Measurements from ENCODE around the gene EGLN2.
"Not testable (repeated sequence)": the region's sequence is repeated elsewhere in the genome, so short reads cannot be mapped to it uniquely, and the experiment has no call there.

Gene EGLN2

DNA sequence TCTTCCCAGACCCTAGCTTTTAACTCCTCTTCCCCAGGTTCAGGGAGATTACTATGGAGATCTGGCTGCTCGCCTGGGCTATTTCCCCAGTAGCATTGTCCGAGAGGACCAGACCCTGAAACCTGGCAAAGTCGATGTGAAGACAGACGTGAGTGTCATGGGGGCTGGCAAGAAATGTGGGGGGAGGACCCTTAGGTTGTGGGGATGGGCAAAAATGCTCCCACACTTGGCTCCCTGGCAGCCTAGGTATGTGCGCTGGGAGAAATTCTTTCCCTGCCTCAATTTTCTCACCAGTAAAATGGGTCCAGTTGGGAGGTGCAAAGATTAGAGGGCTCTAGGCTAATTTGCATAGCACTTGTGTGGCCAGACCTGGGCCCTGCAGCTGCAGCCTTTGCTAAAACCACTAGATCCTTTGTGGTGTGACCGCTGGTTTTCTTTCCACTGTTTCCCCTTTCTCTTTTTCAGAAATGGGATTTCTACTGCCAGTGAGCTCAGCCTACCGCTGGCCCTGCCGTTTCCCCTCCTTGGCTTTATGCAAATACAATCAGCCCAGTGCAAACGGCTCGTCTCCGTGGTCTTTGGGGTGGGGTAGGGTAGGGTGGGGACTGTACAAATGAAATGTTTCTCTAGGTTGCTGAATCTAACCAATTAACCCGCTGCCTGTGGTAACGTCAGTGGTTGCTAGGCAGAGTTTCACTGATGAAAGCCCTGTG lies 21.9 kb upstream of the EGLN2 start:
- peak; percentile 84 for DNase-seq

DNA sequence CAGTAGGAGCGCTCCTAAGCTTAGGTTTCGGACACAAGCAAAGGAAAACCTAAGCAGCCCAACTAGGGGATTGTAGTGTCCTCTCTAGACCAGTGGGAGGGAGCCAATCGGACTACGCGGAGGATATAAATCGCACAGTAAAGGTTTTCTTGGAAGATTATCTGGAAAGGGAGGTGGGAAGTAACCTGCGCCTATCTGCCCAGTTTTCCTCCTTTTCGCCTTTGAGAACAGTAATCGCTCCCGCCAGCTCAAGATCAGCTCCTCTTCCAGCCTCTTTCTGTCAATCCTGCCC lies 21.4 kb upstream of the EGLN2 start:
- DNase-seq: no peak

DNA sequence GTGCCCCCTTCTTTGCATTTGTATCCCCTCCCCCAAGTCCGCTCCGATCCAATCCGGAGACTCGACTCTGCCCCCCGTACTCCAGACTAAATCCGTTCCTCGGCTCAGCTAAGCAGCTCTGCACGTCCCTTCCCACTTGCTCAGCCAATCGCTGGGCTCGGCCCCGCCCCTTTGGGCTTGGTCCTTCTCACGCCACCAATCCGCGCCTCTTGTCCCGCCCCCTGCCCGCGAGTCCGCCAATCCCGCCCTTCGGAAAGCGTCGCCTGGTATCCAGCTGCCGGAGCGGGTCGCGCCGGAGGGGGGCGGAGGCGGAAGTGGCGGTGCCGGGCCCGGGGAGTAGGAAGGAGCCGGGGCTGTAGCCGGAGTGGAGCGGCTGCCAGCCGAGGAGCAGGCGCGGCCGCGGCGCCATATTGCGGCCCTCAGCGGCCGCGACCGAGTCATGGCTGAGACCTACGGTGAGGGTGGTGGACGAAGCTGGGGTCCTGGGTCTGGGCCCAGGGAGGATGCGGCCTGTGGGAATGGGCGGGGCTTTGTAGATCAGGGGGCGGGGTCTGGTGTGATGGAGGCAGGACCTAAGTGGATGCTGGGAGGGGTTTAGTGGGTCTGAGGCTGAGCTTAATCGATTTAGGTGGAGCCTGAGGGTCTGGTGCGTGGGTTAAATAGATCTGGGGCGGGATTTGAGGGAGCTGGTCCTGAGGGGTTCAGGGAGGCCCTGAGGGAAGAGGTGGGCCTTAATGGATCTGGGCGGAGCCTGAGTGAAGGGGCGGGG lies 20.9 kb upstream of the EGLN2 start, which contains the start of gene RAB4B:
Gene RAB4B, plus strand, starts transcription at position 311 of the 769 bp plus-strand sequence. Its CDS starts 129 bp downstream, at position 440.
- DNase-seq: peak; percentile 100

DNA sequence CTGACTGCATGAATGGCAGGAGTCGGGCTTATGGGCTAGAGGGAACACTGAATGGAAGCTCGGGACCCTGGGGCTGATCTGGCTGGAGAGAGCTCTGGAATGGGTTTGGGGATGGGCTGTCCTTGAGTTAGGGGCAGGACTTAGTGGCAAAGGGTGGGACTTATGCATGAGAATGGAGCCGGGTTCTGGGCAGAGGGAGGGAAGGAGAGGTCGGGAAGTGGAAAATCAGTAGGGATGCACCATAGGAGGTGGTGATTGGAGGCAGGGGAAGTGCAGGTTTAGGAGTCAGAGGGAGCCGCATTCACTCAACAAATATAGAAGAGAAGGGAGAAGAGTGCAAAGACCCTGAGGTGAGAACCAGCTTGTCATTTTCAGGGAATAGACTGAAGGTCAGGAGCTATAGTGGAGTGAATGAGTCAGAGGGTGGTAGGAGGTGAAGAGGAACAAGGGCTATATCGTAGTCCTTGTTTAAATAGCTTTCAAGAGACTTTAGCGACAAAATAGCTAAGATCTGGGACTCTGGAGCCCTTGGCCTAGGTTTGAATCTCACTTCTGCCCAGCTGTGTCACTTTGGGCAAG lies 20.2 kb upstream of the EGLN2 start:
- DNase-seq: no peak

DNA sequence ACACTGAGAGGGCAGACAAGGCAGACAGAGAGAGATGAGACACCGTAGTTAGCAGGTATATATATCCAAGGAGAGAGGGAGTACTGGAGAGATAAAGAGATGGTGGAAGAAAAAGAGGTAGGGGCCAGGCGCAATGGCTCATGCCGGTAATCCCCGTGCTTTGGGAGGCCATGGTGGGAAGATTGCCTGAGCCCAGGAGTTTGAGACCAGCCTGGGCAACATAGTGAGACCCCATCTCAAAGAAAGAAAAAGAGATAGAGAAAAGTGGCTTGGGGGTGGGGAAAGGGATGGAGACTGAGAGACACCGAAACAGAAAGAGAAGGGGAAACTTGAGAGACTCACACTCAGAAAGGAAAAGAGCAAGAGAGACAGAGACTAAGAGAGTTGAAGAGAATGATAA lies 18.4 kb upstream of the EGLN2 start:
- DNase-seq: no peak

DNA sequence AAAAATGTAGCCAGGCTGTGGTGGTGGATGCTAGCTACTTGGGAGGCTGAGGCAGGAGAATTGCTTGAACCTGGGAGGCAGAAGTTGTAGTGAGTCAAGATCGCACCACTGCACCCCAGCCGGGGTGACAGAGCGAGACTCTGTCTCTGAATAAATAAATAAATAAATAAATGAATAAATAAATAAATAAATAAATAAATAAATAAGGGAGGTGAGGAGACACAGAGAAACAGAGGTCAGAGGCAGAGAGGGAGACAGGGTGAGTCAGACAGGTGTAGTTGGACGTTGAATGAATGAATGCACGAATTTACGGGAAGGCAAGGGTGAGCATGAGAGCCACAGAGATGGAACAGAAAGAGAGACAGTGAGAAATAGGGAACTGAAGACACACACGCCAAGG lies 17.9 kb upstream of the EGLN2 start:
- no peak for DNase-seq

DNA sequence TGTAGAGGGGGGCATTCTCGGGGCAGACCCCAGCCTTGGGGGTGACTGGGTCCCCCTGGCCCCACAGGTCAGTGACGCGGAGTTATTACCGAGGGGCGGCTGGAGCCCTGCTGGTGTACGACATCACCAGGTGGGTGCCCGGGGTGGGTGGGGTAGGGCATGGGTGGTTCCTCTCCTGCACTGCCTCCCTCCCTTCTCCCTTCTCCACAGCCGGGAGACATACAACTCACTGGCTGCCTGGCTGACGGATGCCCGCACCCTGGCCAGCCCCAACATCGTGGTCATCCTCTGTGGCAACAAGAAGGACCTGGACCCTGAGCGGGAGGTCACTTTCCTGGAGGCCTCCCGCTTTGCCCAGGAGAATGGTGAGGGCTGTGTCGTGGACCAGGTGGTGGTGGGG lies 15.3 kb upstream of the EGLN2 start:
- no peak for DNase-seq

DNA sequence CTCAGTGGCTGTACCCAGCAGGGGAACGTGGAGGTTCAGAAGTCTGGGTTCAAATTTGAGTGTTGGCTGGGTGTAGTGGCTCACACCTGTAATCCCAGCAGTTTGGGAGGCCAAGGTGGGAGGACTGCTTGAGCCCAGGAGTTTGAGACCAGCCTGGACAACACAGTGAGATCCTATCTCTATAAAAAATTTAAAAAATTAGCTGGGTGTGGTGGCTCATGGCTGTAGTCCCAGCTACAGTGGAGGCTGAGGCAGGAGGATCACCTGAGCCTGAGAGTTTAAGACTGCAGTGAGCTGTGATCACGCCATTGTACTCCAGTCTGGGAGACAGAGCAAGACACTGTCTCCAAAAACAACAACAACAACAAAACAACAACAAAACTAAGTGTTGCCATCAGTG lies 14.8 kb upstream of the EGLN2 start:
- not testable (repeated sequence) for DNase-seq

DNA sequence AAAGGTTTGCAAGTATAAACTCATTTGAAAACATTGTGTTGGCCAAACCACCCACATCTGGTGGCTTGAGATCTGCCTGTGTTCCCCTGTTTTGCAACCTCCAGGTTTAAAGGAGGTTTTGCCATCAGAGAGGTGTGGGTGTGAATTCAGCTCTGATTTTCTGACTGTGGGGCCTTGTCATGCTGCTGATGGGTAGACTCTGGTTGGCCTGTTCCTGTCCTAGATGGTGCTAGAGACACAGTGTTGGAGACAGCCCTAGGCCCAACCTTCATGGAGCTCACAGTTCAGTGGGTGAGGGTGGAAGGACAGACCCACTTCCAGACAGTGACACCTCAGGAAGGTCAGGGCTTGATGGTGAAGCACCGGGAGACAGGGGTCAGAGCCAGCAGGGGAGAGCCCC lies 13.5 kb upstream of the EGLN2 start:
- DNase-seq: no peak

DNA sequence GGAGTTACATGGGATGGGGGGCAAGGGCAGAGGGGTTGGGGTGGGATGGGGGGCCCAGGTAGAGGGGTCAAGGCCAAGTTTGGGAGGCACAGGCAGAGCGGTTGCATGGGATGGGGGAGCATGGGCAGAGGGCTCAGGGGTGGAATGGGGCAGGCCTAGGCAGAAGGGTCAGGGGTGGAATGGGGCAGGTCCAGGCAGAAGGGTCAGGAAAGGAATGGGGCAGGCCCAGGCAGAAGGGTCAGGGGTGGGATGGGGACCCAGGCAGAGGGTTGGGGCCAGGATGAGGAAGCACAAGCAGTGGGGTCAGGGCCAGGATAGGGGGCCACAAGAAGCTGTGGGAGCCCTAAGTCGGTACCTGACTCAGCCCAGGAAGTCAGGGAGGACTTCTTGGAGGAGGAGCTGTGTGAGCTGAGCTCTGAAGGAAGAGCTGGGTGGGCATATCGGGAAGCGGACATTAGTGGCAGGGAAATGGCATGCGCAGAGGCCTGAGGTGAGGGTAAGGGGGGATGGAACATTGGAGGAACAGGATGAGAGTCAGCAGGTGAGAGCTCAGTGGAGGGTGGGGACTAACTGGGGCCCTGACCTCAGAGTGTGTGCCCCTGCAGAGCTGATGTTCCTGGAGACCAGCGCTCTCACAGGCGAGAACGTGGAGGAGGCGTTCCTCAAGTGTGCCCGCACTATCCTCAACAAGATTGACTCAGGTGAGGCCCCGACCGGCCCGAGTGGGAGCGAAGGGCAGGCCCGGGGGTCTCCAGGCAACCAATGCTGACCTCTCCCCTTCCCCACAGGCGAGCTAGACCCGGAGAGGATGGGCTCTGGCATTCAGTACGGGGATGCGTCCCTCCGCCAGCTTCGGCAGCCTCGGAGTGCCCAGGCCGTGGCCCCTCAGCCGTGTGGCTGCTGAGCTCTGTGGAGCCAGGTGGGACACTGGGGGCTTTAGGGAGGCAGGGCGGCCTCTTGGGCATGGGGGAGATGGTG lies 12.6 kb upstream of the EGLN2 start:
- DNase-seq: no peak

DNA sequence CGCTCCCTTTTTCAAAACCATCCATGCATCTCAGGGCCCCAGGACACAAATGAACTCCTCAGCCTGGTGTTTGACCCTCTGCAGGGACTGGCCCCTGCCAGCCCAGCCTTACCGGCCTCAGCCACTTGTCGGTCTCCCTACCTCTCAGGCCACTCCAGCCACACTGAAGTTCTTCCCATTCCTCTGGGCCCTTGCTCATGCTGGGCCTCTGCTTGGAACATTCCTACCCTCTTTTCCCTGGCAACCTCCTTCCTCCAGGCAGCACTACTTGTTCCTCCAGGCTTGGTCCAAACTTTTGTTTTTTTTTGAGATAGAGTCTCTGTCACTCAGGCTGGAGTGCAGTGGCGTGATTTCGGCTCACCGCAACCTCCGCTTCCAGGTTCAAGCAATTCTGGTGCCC lies 7.6 kb upstream of the EGLN2 start:
- DNase-seq: no peak

DNA sequence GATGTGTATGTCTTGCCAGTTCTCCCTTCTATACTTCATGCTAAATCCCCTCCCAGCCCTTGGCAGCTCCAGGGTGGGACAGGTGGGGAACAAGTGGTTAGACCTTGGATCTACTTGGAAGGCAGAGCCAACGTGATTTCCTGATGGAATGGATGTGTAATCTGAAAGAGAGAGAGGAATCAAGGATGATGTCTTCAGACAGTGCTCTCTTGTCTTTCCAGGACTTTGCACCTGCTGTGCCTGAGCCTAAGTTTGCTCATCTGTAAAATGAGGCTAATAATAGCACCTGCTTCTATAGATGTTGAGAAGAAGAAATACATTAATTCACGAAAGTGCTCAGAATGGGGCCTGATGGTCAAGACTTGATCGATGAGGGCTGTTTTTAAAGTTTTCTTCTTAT lies 7.0 kb upstream of the EGLN2 start:
- DNase-seq: no peak

DNA sequence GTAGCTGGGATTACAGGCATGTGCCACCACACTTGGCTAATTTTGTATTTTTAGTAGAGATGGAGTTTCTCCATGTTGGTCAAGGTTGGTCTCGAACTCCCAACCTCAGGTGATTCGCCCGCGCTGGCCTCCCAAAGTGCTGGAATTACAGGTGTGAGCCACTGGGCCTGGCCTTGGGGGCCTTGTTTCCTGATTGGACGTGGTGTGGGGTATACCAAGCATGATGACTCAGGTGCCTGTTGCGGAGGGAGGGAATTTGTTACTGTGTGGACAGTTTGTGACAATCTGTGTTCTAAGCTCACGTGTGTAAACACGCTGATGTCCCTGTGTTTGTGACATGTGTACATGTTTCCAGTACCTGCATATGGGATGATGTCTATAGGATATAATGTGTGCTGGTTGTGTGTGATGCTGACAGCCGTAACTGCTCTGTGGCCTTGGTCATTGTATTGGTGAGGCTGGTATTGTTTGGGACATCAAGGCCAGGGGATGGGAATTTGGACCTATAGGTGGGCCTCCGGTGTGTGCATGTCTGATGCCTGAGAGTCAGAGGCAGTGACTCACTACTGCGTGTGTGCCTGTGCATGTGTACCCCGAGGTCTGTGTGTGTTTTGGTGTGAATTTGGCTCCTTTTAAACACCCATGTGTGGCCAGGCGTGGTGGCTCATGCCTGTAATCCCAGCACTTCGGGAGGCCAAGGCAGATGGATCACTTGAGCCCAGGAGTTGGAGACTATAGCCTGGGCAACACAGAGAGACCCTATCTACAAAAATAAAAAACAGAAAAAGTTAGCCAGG lies 1.6 kb upstream of the EGLN2 start:
- no peak for DNase-seq

DNA sequence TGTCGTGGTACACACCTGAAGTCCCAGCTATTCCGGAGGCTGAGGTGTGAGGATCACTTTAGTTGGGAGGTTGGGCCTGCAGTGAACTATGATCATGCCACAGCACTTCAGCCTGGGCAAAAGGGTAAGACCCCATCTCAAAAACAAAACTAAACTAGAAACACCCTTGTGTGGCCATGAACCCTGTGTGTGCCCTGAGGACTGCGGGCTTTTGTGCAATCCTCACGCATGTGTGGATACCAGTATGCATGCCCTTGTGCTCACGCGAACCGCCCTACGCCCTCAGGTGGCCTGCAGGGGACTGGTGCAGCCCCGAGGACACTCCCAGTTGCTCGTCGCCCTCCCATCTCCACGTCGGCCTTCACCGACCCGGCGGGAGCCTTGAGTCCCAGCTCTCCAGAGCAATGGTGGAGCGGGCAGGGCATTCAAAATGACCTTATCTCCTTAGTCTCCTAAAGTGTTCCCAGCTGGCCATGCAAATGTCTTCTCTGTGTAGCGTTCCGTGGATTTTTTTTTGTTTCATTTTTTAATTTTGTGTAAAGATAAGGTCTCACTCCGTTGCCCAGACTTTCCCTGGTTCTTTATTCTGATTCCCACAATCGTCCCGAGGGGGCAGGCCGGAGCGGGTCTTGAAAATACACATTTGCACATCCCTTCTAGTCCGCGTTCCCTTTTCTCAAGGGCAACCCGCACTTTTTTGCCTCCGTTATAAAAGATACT lies 868 bp upstream of the EGLN2 start:
- DNase-seq: peak; percentile 68

DNA sequence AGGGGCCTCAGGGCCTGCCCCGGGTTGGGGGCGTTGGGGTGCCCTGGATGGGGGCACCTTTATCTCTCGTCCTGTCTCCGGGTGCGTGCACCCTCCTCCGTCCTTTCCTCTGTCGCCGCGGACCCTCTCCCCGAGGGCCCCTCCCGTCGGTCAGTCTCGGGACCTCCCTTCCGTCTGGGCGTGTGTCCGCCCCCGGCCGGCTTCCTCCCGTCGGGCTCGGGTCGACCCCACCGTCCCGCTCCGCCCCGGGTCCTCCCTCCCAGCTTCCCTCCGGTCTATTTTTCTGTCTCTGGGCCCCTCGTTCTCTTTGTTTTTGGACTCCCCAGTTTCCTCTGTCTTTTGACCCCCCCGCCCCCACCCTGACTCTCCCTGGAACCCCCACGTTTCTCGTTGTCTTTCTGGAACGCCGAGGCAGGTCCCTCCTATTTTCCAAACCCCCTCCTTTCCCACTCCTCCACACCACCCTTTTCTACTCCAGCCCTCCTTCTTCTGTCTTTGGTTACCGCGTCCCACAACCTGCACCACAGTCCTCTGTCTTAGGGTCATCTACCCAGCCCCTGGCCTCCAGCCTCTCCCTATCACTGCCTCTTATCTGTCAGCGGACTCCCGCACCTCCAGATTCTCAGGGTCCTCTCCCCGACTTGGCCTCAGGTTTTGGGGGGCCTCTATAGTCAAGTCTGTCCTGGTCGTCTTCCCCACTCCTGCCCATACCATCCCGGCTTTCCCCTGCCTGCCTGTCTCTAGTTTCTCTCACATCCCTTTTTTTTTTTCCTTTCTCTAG lies 757 bp downstream of the EGLN2 start:
- no peak for DNase-seq

DNA sequence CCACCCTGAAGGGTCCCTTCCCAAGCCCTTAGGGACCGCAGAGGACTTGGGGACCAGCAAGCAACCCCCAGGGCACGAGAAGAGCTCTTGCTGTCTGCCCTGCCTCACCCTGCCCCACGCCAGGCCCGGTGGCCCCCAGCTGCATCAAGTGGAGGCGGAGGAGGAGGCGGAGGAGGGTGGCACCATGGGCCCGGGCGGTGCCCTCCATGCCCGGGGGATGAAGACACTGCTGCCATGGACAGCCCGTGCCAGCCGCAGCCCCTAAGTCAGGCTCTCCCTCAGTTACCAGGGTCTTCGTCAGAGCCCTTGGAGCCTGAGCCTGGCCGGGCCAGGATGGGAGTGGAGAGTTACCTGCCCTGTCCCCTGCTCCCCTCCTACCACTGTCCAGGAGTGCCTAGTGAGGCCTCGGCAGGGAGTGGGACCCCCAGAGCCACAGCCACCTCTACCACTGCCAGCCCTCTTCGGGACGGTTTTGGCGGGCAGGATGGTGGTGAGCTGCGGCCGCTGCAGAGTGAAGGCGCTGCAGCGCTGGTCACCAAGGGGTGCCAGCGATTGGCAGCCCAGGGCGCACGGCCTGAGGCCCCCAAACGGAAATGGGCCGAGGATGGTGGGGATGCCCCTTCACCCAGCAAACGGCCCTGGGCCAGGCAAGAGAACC lies 1.5 kb downstream of the EGLN2 start:
- DNase-seq: no peak

DNA sequence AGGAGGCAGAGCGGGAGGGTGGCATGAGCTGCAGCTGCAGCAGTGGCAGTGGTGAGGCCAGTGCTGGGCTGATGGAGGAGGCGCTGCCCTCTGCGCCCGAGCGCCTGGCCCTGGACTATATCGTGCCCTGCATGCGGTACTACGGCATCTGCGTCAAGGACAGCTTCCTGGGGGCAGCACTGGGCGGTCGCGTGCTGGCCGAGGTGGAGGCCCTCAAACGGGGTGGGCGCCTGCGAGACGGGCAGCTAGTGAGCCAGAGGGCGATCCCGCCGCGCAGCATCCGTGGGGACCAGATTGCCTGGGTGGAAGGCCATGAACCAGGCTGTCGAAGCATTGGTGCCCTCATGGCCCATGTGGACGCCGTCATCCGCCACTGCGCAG lies 2.0 kb downstream of the EGLN2 start:
- no peak for DNase-seq

DNA sequence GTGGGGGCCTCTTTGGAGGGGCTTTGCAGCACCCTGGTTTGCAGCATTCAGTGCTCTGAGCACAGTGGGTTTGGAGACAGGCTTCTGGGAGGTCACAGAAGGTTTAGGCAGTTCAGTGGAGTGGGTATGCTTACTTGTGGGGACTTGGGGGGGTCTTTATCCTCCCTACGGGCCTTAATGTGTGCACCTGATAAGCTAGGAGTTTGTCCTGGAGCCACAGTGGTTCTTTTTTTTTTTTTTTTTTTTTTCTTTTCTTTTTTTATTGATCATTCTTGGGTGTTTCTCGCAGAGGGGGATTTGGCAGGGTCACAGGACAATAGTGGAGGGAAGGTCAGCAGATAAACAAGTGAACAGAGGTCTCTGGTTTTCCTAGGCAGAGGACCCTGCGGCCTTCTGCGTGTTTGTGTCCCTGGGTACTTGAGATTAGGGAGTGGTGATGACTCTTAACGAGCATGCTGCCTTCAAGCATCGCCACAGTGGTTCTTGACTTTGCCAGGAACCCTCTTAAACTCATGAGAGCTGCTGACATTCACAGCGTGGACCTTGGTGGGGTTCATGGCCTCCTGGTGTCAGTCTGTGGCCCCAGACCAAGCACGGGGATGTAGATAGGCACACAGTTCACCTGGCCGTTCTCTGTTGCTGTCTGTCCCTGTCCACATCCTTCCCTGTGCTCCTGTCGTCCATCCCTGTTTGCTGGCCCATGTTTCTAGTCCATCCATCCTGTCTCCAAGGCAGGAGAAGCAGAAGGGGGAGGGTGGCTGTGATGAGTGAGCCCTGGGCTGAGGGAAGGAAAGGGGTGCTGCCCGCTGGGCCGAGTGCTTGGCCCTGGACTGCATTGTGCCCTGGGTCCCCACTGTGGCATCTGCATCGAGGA lies 2.7 kb downstream of the EGLN2 start:
- no peak for DNase-seq

Measured in activated CD4-positive, alpha-beta T cell treated with anti-CD3 and anti-CD28 coated beads, Interleukin-2, amount 50 U/mL, for 1 hour (primary cell).